Ecto neural progenitor cell (in vitro differentiated cells): Measurements from ENCODE around the gene SMCO4.
A peak's percentile ranks its signal among the peaks of the same experiment; 100 is the strongest.
"Not testable (repeated sequence)": the region's sequence is repeated elsewhere in the genome, so short reads cannot be mapped to it uniquely, and the experiment has no call there.

Experiments
- DNase-seq: peaks from one replicate; pipeline ENCODE4 v3.0.0-alpha.2; 2018; ENCODE audit warnings: low spot score

Gene SMCO4

DNA sequence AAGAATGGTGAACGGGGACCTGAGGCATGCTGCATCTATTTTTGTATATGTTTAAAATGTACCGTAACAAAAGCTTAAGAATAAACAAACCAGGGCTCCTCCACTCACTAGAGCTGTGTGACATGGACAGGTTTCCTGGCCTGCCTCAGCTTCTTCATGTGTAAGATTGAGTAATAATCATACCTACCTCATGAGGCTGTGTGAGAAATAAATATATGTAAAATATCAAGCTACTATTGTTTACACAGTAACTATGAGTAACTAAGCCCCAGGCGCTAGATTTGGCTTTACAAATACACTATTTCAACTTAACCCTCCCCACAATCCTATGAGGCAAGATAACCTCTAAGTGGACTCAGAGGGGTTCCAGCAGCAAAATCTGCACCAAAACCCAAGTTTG is 66.4 kb downstream of the SMCO4 start:
- DNase-seq = no peak

DNA sequence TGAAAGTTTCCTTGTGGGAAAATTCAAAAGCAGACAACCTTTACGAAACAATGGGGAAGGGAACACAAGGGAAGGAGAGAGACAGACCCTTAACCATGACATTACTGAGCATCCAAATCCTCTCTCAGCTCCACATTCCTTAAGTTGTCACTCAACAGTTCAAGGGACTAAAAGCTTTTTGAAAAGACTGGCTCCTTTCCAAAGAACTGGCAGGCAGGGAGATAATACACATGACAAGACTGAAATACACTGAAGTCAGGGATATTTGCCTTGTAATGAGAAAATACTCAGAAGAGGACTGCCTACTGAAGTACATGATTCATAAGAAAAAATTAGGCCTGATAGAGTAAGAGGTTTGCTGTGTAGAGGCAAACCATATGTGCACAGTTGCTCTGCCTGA is 69.1 kb downstream of the SMCO4 start:
- DNase-seq = no peak

DNA sequence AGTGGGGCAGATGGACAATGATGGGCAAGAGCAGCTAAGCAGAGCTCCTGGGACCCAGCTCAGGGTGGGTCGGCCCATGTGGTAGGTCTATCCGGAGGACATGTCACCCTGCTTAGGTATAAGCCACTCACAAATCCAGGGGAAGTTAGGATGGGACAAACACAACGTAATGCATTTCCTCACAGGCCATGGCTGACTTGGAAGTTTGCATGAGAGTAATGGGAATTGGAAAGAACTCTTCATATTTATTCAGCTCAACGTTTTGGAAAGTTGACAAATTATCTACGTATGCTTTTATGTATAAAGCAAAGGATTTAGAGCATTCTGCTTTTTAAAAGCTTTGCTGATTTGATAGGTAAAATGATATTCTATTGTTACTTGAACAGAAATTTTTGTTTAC is 74.9 kb downstream of the SMCO4 start:
- DNase-seq = no peak

DNA sequence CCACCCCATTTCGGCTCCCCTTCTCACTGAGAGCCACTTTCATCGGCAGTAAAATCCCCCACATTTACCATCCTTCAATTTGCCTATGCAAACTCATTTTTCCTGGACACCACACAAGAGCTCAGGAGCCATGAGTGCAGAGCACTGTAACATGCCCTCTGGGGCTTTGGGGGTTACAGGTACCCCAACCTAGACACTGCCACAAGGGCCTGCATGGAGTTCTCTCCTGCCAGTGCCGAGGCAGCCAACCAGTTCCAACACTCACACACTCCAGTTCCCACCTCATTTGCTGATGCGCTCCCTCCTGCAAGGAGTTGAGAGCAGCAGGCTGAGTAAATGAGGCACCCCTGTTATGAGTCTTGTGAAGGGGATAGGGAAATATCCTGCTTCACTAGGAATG is 76.1 kb downstream of the SMCO4 start:
- DNase-seq = no peak

DNA sequence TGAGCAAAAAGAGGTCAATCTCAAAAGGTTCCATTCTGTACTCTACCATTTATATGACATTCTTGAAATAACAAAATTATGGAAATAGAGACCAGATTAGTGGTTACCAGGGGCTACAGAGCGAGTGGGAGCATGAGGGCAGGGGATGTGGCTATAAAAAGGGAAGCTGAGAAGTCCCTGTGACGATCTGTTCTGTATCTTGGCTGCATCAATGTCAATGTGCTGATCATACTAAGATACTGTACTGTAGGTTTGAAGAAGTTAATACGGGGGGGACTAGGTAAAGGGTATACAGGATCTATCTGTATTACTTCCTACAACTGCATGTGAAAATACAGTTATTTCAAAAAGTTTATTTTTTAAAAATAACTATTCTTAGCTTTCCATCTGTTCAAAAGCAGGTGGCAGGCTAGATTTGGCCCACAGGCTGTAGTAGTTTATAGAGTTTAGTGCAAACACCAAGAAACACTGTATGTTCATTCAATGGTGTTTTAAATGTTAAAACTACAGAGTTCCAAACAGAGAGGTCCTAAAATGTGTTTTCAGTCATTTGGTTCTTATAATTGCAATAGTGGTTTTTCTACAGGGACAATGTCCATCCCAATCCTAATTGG is 78.2 kb downstream of the SMCO4 start:
- no peak for DNase-seq

DNA sequence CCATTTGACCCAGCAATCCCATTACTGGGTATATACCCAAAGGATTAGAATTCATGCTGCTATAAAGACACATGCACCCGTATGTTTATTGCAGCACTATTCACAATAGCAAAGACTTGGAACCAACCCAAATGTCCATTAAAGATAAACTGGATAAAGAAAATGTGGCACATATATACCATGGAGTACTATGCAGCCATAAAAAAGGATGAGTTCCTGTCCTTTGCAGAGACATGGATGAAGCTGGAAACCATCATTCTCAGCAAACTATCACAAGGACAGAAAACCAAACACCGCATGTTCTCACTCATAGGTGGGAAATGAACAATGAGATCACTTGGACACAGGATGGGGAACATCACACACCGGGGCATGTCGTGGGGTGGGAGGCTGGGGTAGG is 79.5 kb downstream of the SMCO4 start:
- DNase-seq = not testable (repeated sequence)

DNA sequence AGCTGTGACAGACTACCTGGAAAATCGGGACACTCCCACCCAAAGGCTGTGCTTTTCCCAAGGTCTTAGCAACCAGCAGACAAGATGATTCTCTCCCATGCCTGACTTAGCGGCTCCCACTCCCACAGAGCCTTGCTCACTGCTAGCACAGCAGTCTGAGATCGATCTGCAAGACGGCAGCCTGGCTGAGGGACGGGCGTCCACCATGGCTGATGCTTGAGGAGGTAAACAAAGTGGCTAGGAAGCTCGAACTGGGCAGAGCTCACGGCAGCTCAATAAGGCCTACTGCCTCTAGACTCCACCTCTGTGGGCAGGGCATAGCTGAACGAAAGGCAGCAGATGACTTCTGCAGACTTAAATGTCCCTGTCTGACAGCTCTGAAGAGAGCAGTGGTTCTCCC is 84.9 kb downstream of the SMCO4 start:
- no peak for DNase-seq

DNA sequence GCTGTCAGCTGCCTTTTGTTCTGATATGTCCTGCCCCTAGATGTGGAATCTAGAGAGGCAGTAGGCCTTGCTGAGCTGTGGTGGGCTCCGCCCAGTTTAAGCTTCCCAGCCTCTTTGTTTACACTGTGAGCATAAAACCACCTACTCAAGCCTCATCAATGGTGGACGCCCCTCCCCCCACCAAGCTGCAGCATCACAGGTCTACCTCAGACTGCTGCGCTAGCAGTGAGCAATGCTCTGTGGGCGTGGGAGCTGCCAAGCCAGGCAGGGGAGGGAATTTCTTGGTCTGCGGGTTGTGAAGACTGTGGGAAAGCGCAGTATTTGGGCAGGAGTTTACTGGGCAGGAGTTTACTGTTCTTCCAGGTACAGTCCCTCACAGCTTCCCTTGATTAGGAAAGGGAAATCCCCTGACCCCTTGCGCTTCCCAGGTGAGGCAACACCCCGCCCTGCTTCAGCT is 98.5 kb downstream of the SMCO4 start:
- DNase-seq = peak; percentile 82

DNA sequence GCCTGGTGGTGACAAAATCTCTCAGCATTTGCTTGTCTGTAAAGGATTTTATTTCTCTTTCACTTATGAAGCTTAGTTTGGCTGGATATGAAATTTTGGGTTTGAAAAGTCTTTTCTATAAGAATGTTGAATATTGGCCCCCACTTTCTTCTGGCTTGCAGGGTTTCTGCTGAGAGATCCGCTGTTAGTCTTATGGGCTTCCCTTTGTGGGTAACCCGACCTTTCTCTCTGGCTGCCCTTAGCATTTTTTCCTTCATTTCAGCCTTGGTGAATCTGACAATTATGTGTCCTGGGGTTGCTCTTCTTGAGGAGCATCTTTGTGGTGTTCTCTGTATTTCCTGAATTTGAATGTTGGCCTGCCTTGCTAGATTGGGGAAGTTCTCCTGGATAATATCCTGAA is 100.0 kb downstream of the SMCO4 start:
- DNase-seq = not testable (repeated sequence)

DNA sequence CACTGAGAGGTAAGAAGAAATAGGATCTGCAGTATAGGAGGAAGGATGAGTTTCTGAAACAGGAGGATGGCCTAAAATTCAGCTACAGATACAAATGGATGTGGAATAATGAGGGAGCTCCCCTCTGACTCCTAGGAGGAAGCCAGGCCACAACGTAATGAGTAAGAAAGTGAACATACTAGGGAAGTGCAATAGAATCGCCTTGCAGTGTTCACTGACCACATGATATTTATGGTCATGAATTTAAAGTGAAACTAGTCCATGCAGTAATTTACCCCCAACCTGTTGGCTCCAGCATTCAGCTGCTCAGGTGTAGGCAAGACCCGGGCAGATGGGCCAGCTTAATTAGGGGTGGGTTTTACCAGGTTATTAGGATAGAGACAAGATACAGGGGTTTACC is 110.9 kb downstream of the SMCO4 start:
- DNase-seq = no peak
